HPDE6-E6E7 (cell line): ENCODE data around the gene SHB.

ENCODE experiments used
- DNase-seq: peaks from one replicate; pipeline ENCODE4 v3.0.0; 2011; ENCODE audit warnings: missing footprints; ENCODE audit errors: extremely low spot score

Gene SHB

GRCh38 chr9:37935096-37935495 lies 133.9 kb downstream of the SHB start:
- DNase-seq, result no peak

- no peak for DNase-seq
Observed at GRCh38 chr9:37931592-37931991, 137.4 kb downstream of the SHB start.

DNA sequence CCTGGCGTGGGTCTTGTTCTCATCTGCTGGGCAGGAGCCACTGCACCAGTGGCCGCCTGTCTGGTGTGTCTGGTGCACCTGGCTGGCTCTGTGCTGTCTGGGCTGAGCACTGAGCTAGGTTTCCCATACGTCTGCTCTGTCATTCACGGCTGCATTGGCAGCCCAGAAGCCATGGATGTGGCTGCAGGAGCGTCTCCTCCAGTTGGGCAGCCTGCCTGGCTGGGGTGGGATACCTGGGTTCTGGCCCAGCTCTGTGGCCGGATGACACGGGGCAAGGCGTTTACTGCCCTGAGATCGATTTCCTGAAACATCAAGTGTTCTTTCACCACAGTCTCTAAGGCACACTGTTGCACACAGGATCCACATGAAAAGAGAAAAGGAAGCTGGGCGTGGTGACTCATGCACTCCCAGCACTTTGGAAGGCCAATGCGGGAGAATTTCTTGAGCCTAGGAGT lies 139.6 kb downstream of the SHB start:
- DNase-seq, result no peak

DNA sequence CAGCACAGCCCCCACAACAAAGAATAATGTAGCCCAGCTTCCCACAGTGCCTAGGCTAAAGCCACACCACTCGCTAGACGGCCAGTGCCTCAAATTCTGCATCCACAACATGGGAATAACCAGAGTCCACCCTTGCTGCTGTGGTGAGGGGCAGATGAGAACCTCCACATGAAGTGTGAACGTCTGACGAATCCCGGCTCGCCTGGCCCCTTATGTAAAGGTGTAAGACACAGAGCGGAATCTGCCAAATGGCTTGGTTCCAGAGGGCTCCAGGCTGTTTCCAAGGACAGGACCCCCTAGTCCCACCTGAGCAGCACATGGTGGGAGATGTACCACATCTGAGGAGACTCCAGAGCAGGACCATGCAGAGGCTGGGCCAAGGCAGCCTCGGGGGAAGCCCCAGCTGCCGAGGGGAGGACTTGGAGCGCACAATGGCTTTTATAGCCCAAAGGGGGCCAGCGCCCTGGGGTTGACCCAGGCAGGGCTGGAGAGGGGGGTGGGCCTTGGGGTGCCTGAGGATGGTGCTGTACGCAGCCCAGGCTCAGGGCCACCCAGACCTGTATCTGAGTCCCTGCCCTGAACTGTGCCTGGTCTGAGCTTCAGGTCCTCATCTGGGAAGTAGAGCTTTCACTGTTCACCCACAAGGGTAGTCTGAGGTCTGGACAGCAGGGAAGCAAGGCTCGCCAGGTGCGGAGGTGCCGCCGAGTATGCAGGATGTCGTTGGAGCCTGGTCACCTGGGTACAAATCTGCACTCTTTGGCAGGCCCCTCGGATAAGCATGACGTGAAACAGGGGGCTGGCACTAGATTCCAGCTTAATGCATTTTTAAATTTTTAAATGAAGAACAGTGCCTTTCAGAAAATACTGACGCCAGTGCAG lies 140.2 kb downstream of the SHB start:
- DNase-seq, result no peak

- DNase-seq, result no peak
Observed at GRCh38 chr9:37927601-37928551, 141.2 kb downstream of the SHB start.

- DNase-seq, result no peak
Observed at GRCh38 chr9:37927132-37927531, 141.9 kb downstream of the SHB start.

DNA sequence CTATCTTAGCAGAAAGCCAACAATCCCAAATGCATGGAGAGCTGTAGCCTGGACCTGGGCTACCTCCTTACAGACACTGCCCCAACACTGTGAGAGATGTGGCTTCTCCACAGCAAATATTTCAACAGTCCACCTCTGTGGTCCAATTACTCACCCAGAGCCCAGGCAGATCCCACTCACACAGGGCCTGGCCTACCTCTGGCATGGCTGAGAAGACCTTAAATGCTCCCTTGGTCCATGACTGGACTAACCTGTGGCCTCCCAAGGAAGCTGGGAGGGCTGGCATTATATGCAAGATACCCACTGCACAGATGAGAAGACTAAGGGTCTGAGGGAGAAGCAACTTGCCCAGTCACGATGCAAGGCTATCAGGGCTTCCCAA lies 142.3 kb downstream of the SHB start:
- DNase-seq, result no peak

- no peak for DNase-seq
Observed at GRCh38 chr9:37925786-37926736, 143.0 kb downstream of the SHB start.

DNA sequence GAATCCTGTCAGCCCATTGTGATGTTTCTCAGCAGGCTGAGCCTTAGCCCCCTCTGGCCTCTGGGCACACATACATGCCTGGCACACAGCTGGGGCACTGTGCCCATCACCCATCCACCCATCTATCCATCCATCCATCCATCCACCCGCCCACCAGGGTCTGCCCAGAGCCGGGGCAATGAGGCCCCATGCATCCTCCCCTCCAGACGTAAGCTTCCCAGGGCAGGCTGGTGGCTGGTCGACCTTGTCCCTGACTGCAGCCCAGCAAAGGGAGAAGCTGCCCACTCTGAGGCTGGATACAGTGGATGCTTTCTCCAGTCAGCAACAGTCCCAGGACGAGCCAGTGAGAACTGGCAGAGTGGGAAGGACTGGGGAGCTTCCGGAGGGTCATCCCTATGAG lies 144.0 kb downstream of the SHB start:
- no peak for DNase-seq

DNA sequence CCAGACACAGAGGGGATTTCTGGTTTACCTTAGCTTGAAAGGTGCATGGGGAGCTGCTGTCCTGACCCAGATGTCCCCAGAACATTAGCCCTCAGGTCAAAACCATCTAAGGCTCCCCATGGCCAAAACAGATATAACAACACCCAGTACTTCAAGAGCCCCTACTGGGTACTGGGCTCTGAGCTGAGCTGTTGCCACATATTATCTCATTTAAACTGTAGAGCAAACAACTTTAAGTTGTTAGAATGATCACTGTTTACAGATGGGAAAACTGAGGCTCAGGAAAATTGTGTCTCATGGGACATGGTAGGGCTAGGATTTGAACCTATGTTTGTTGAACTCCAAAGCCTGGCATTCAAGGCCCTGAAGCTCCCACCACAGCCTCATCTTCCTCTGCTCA lies 144.5 kb downstream of the SHB start:
- DNase-seq, result no peak

- no peak for DNase-seq
Observed at GRCh38 chr9:37923796-37924427, 145.1 kb downstream of the SHB start.

DNA sequence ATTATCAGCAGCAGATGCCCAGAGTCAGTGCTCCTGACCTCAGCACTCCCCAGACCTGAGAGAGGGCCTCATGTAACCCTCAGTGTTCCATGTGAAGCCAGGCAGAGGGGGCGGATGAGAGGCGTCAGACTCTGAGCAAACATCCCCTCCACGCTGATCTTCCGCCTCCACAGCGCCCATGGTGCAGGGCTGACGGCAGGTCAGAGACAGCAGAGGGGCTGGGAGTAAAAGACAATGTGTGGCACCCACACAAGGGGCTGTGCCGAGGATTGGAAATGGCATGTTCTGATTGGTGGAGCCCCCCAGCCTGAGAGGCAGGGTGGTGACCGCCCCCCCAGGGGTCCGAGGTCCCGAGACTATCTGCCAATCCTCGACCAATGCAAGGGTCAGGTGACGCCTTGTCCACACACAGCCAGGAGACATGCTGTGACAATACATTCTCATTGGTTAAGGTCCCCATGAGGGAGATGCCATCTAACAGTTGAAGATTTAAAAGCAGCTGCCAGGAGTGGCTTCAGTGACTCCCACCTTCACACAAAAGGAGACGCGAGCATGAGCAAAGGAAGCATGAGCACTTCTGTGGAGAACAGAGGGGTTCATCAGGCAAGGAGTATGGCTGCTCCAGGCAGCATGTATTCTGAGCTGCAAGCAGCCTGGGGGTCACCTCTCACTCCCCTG lies 145.8 kb downstream of the SHB start:
- DNase-seq, result no peak

GRCh38 chr9:37922363-37923117 lies 146.5 kb downstream of the SHB start:
- DNase-seq, result no peak

- no peak for DNase-seq
Observed at GRCh38 chr9:37921546-37922300, 147.3 kb downstream of the SHB start.

- no peak for DNase-seq
Observed at GRCh38 chr9:37921168-37921510, 147.9 kb downstream of the SHB start.

DNA sequence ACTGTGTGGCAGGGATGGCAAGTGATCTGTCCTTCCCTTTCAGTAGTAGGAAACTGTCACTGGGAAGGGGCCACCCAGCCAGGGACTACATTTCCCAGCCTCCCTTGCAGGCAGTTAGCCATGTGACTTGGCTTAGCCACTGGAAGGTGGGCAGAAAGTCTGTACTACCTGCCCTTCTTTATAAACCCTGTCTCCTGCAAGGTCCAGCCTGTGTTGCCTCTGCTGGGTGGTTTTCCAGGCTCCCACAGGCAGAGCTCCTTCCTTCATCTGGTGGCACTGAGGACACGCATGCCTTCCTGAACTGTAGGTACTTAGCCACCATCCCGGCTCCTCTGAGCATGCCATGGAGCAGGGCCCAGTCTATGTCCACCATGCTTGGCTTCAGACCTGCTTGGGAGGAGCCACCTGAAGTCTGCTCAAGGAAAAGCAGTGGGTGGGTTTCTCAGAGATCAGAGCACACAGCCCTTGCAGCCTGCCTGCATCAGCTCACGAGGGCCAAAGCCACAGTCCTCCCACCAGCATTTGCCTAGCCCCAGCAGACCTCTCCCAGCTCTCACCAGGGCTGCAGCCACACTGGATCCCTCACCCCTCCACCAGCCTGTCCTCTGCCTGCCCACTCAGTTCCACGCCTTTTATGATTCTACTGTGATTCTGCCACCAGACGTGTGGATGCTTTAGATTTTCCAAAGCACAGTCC lies 148.4 kb downstream of the SHB start:
- no peak for DNase-seq

DNA sequence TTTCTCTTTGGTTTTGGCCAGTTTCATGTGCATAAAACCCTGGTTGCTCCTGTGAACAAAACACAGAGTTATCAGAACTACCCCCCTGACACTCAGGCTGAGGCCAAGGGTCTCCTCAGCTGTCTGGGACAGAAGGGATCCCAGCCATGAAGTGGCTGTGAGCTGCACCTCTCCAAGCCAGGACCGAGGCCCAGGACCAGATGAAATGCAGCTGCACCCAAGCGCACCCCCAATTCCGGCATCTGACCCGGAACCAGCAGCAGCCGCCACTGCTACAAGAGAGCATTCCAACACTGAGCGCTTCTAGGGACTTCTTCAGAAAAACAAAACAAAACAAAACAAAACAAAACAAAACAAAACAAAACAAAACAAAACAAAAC lies 149.1 kb downstream of the SHB start:
- DNase-seq, result no peak

DNA sequence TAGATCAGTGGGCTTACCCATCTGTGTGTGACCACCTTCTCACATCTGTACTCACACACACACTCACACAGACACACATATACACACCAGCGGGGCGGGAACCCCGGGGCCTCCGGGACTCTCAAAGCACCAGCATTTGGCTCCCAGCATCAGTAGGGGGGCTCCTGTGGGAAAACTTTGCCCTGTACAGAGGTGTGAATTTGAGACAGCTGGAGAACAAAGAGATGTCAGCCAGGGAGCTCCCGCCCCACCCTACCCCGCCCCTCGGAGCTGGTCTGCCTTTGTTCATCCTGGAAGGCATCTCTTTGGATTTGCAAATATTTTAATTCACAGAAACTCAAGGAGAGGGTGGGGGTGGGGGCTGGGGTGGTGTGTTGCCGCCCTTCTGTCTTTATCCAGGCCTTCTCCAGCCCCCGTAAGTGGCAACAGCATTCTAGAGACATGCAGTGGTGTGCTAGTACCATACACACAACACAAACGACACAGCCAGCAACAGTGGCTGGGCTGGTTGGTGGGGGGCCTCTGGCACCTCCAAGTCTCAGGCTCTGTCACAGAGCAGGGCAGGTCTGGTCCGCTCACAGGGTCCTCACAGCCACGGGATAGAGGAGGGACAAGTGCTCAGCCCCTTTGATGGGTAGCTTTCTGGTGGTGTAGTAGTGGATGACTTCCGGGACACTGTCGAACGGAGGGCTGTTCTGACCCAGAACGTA lies 149.6 kb downstream of the SHB start:
- DNase-seq, result no peak
